Activated naive CD4-positive, alpha-beta T cell treated with anti-CD3 and anti-CD28 coated beads, Interleukin-2, amount 50 U/mL, for 24 hours (primary cell): ENCODE data around the gene CBFB.
"Not testable (repeated sequence)": the region's sequence is repeated elsewhere in the genome, so short reads cannot be mapped to it uniquely, and the experiment has no call there.

Source experiments
- H3K27ac Mint-ChIP-seq: one replicate; pipeline ENCODE4 v1.8.0; 2021; ENCODE audit warnings: mild to moderate bottlenecking, mixed read lengths
- H3K27me3 Mint-ChIP-seq: one replicate; pipeline ENCODE4 v1.8.0; 2021; ENCODE audit warnings: mixed read lengths
- H3K36me3 Mint-ChIP-seq: one replicate; pipeline ENCODE4 v1.8.0; 2021; ENCODE audit warnings: mixed read lengths
- H3K4me1 Mint-ChIP-seq: one replicate; pipeline ENCODE4 v1.8.0; 2021; ENCODE audit warnings: mixed read lengths
- H3K4me3 Mint-ChIP-seq: one replicate; pipeline ENCODE4 v1.8.0; 2021; ENCODE audit warnings: mild to moderate bottlenecking, mixed read lengths
- H3K9me3 Mint-ChIP-seq: one replicate; pipeline ENCODE4 v1.8.0; 2021; ENCODE audit warnings: mixed read lengths

The CBFB gene

GRCh38 chr16:67028696-67029253 is at the start of gene CBFB:
Gene CBFB (plus strand): TSS chr16:67029149. CDS start chr16:67029408, 259 bp downstream.
- H3K27ac Mint-ChIP-seq: peak within 1 kb of the TSS; percentile 92
- H3K36me3 Mint-ChIP-seq: no peaks in the 10 kb centered on the region
- H3K4me1 Mint-ChIP-seq: peaks cover 47% of the 10 kb centered on the region
- H3K9me3 Mint-ChIP-seq: no peaks in the 10 kb centered on the region
- no peaks in the 10 kb centered on the region for H3K27me3 Mint-ChIP-seq
- peak within 1 kb of the TSS; percentile 92 for H3K4me3 Mint-ChIP-seq

DNA sequence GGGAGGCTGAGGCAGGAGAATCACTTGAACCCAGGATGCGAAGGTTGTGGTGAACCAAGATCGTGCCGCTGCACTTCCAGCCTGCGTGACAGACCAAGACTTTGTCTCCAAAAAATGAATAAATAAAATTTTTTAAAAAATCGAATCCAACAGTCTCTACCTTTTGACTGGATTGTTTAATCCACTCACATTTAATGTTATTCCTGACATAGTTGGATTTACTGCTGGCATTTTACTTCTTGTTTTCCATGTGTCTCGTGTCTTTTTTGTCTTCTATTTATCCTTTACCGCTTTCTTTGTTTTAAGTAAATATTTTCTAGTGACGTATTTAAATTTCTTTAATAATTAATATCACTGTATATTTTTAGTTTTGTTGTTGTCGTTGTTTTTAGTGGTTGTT is 45.9 kb upstream of the CBFB start:
- Mint-ChIP-seq H3K27ac (no peak overlapping the region), H3K36me3 (no peaks in the 10 kb centered on the region), H3K9me3 (no peaks in the 10 kb centered on the region), H3K4me1 (peaks cover 31% of the 10 kb centered on the region), H3K27me3 (no peaks in the 10 kb centered on the region), H3K4me3 (no peak overlapping the region)

- Mint-ChIP-seq H3K4me3 (peak overlapping the region; percentile 32), H3K27me3 (no peaks in the 10 kb centered on the region), H3K36me3 (no peaks in the 10 kb centered on the region), H3K9me3 (no peaks in the 10 kb centered on the region), H3K27ac (peak overlapping the region; percentile 96), H3K4me1 (peaks cover 31% of the 10 kb centered on the region)
These were observed 44.0 kb upstream of the CBFB start for GRCh38 chr16:66984892-66985311.

- peaks cover 31% of the 10 kb centered on the region for H3K4me1 Mint-ChIP-seq
- H3K36me3 Mint-ChIP-seq: no peaks in the 10 kb centered on the region
- H3K27ac Mint-ChIP-seq: no peak overlapping the region
- H3K4me3 Mint-ChIP-seq: no peak overlapping the region
- no peaks in the 10 kb centered on the region for H3K27me3 Mint-ChIP-seq
- no peaks in the 10 kb centered on the region for H3K9me3 Mint-ChIP-seq
These were observed 42.4 kb upstream of the CBFB start for GRCh38 chr16:66986559-66986958.

DNA sequence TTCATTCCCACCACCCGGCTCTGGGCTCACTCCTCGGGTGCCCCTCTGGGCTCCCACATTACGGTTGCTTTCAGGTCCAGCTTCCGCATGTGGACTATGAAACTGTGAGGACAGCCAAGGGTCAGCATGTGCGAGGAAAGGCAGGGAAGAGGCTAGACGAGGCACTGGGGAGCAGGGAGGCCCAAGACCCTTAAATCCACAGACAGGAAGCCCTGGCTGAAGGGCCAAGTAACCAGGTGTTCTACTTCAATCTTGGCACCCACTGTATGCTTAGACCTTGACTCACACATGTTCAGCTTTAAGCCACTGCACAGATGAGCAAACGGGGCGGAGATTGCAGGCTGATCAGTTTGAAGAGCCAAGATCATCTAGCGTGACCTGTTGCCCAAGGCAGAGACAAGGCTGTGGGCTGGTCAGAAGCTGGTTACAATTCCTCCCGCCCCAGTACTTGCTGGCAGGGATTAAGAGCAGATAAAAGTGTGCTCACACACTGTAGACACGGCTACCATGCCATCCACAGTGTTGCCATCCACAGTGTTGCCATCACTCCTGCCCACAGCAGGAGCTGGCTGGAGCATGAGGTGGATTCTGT is 40.7 kb upstream of the CBFB start, which contains the start of gene CES4A:
Gene CES4A, plus strand, starts transcription at position 393 of the 592 bp plus-strand sequence. Its CDS starts 184 bp downstream, at position 577.
- peak within 1 kb of the TSS; percentile 89 for H3K27ac Mint-ChIP-seq
- peaks cover 22% of the 10 kb centered on the region for H3K4me1 Mint-ChIP-seq
- no peaks in the 10 kb centered on the region for H3K36me3 Mint-ChIP-seq
- H3K4me3 Mint-ChIP-seq: no peak within 1 kb of the TSS
- H3K27me3 Mint-ChIP-seq: no peaks in the 10 kb centered on the region
- H3K9me3 Mint-ChIP-seq: no peaks in the 10 kb centered on the region

DNA sequence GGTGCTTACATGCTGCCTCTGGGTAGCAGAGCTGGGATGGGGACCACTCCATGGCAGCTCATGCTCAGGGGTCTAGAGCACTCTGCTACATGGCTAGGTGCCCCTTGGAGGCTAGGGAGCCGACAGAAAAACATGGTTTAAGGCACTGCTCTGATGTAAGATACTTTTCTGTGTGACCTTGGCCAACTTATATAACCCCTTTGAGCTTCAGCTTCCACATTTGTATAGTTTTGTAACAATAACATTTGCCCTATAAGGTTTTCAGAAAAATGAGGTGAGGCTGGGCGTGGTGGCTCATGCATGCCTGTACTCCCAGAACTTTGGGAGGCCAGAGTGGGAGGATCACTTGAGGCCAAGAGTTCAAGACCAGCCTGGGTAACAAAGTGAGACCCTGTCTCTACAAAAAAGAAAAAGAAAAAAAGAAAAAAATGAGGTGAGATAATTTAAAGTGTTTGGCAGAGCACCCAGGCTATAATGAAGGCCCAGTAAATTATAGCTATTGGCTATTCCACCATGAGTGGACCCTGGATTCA is 37.3 kb upstream of the CBFB start:
- no peak overlapping the region for H3K27ac Mint-ChIP-seq
- H3K9me3 Mint-ChIP-seq: no peaks in the 10 kb centered on the region
- H3K4me1 Mint-ChIP-seq: no peaks in the 10 kb centered on the region
- H3K27me3 Mint-ChIP-seq: no peaks in the 10 kb centered on the region
- no peak overlapping the region for H3K4me3 Mint-ChIP-seq
- no peaks in the 10 kb centered on the region for H3K36me3 Mint-ChIP-seq

GRCh38 chr16:66993558-66993957 is 35.4 kb upstream of the CBFB start:
- H3K36me3 Mint-ChIP-seq, H3K4me3 Mint-ChIP-seq, H3K9me3 Mint-ChIP-seq, H3K4me1 Mint-ChIP-seq, H3K27me3 Mint-ChIP-seq: not testable (repeated sequence)
- H3K27ac Mint-ChIP-seq: peak overlapping the region; percentile 30

DNA sequence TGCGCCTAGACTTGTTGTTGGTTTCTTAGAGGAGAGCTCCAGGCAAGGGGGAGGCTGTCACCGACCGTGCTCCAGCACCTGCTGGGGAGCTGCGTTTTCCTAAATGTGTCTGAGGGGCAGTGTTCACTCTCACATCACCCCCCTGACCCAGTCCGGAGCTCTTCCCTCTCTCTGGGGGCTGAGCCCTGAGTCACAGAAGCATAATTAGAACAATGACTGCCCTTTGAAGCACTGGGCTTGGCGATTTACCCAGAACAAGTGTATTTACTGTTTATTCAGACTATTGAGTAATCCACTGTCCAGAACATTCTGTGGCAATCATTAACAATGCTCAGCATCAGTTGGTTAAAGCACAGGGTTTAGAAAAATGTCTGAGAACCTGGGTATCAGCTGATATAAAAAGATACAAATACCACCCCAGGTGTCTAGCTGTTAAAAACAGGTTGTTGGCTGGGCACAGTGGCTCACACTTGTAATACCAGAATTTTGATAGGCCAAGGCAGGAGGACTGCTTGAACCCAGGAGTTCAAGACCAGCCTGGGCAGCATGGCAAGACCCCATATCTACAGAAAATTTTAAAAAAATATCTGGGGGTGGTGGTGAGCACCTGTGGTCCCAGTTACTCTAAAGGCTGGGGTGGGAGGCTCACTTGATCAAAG is 32.5 kb upstream of the CBFB start:
- no peaks in the 10 kb centered on the region for H3K27me3 Mint-ChIP-seq
- no peak overlapping the region for H3K27ac Mint-ChIP-seq
- H3K9me3 Mint-ChIP-seq: no peaks in the 10 kb centered on the region
- H3K4me1 Mint-ChIP-seq: peaks cover 8% of the 10 kb centered on the region
- H3K36me3 Mint-ChIP-seq: no peaks in the 10 kb centered on the region
- H3K4me3 Mint-ChIP-seq: no peak overlapping the region

DNA sequence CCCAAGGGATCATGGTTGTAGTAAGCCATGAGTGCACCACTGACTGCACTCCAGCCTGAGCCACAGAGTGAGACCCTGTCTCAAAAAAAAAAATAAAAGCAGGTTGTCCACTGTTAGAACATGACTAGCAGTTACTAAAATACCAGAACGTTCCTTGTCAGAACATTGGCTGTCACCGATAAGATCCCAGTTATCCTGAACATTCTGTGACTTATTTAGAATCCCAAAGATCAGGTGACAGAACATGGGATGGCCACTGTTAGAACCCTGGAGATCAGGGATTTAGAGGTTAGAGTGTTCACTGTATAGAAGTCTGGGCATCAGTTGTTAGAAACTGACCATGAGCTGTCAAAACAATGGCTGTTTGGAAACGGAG is 32.0 kb upstream of the CBFB start:
- Mint-ChIP-seq H3K9me3 (no peaks in the 10 kb centered on the region), H3K36me3 (no peaks in the 10 kb centered on the region), H3K4me1 (peaks cover 13% of the 10 kb centered on the region), H3K27ac (no peak overlapping the region), H3K27me3 (no peaks in the 10 kb centered on the region), H3K4me3 (no peak overlapping the region)

- H3K4me3 Mint-ChIP-seq: peak overlapping the region; percentile 89
- no peaks in the 10 kb centered on the region for H3K36me3 Mint-ChIP-seq
- no peaks in the 10 kb centered on the region for H3K27me3 Mint-ChIP-seq
- no peaks in the 10 kb centered on the region for H3K9me3 Mint-ChIP-seq
- H3K4me1 Mint-ChIP-seq: peaks cover 18% of the 10 kb centered on the region
- H3K27ac Mint-ChIP-seq: peak overlapping the region; percentile 87
These were observed 28.3 kb upstream of the CBFB start for GRCh38 chr16:67000384-67001351.

DNA sequence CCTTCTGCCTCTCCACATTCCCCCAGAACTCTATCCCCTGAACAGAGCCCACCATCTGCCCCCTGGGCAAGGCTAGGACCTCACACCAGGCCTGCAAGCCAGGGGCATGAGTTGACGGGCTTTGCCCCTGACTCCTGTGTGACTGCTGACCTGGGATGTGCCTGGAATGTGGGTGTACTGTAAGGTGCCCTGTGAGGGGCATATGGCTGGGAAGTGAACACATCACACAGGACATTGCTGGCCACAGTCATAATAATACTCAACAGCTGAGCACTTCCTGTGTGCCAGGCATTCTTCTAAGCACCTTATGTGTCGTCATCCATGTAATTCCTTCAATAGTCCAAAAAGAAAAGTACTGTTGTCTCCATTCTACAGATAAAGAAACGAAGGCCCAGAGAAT is 27.2 kb upstream of the CBFB start:
- peak overlapping the region; percentile 63 for H3K4me3 Mint-ChIP-seq
- H3K27me3 Mint-ChIP-seq: no peaks in the 10 kb centered on the region
- no peaks in the 10 kb centered on the region for H3K36me3 Mint-ChIP-seq
- no peaks in the 10 kb centered on the region for H3K9me3 Mint-ChIP-seq
- H3K4me1 Mint-ChIP-seq: peaks cover 18% of the 10 kb centered on the region
- H3K27ac Mint-ChIP-seq: no peak overlapping the region

DNA sequence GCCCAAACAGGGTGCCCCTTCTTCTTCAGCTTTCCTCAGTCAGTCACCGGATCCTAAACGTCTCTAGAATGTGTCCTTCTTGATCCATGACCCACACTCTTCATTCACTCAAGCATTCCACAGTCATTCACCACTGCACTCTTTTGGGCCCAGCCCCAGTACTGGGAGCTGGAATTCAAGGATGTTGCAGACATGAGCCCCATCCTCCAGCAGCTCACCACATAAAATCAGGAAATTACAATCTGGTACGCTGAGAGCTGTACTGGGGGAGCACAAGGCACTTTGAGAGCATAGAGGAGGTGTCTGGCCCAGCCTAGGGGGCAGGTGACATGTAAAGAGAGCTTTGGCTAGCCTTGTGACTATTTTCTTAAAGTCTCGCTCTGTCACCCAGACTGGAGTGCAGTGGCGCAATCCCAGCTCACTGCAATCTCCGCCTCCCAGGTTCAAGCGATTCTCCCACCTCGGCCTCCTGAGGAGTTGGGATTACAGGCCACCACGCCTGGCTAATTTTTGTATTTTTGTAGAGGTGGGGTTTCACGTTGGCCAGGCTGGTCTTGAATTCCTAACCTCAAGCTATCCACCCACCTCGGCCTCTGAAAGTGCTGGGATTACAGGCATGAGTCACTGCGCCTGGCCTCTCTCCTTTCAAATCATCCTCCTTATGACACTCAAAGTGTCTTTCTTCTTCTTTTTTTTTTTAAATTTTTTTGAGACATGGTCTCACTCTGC is 21.9 kb upstream of the CBFB start:
- Mint-ChIP-seq H3K4me1 (peaks cover 4% of the 10 kb centered on the region), H3K9me3 (no peaks in the 10 kb centered on the region), H3K4me3 (no peak overlapping the region), H3K27me3 (no peaks in the 10 kb centered on the region), H3K27ac (no peak overlapping the region), H3K36me3 (no peaks in the 10 kb centered on the region)

DNA sequence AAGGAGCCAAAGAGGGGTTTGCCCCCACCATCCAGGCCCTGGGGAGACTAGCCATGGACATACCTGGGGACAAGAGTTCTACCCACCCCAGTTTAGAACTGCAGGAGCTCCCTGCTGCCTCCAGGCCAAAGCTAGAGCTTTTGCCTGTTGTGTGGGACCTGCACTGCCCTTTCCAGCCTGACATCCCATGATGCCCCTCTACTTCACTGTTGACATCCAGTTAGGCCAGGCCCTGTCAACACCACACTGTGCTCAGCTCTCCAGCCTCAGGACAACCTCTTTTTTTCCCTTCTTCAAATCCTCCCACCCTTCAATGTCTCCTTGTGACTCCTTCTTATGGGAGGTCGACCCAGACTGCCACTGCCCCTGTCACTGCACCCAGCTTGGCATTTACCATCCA is 19.8 kb upstream of the CBFB start:
- H3K9me3 Mint-ChIP-seq: no peaks in the 10 kb centered on the region
- no peaks in the 10 kb centered on the region for H3K27me3 Mint-ChIP-seq
- H3K4me3 Mint-ChIP-seq: no peak overlapping the region
- no peaks in the 10 kb centered on the region for H3K4me1 Mint-ChIP-seq
- no peak overlapping the region for H3K27ac Mint-ChIP-seq
- H3K36me3 Mint-ChIP-seq: no peaks in the 10 kb centered on the region

GRCh38 chr16:67011274-67011673 is 17.7 kb upstream of the CBFB start:
- no peaks in the 10 kb centered on the region for H3K4me1 Mint-ChIP-seq
- no peak overlapping the region for H3K27ac Mint-ChIP-seq
- H3K9me3 Mint-ChIP-seq: no peaks in the 10 kb centered on the region
- no peaks in the 10 kb centered on the region for H3K36me3 Mint-ChIP-seq
- no peak overlapping the region for H3K4me3 Mint-ChIP-seq
- no peaks in the 10 kb centered on the region for H3K27me3 Mint-ChIP-seq
